ENCODE data around the gene LAMC3.
"Not testable (repeated sequence)": the region's sequence is repeated elsewhere in the genome, so short reads cannot be mapped to it uniquely, and the experiment has no call there.

GRCh38 chr9:131034749-131035148 lies 25.8 kb downstream of the LAMC3 start:
- TF ChIP-seq, protein P1, sequence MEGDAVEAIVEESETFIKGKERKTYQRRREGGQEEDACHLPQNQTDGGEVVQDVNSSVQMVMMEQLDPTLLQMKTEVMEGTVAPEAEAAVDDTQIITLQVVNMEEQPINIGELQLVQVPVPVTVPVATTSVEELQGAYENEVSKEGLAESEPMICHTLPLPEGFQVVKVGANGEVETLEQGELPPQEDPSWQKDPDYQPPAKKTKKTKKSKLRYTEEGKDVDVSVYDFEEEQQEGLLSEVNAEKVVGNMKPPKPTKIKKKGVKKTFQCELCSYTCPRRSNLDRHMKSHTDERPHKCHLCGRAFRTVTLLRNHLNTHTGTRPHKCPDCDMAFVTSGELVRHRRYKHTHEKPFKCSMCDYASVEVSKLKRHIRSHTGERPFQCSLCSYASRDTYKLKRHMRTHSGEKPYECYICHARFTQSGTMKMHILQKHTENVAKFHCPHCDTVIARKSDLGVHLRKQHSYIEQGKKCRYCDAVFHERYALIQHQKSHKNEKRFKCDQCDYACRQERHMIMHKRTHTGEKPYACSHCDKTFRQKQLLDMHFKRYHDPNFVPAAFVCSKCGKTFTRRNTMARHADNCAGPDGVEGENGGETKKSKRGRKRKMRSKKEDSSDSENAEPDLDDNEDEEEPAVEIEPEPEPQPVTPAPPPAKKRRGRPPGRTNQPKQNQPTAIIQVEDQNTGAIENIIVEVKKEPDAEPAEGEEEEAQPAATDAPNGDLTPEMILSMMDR (IDR thresholded peaks at IDR 0.05) = not testable (repeated sequence)
- not testable (repeated sequence) for TF ChIP-seq POLR2A (IDR thresholded peaks at IDR 0.05)

Data from right lobe of liver (tissue), 4 donors.